B cell (primary cell): ENCODE data around the gene NHP2. TPM values are rescaled to one million over a fixed set of nuclear protein-coding genes. Genes with fewer than 3 reads are reported as not detected.

ENCODE experiments used
- ATAC-seq: fragments of 200-7000 bp; cut with Tn5 transposase; one replicate; pipeline ENCODE4 v1.10.0; 2021; ENCODE audit warnings: low read depth, mild to moderate bottlenecking, moderate number of reproducible peaks, moderate library complexity
- CTCF ChIA-PET: fragments of 350-600 bp; sonication (Branson Sonifier 250); formaldehyde crosslinking; loops from one replicate; lab custom pipeline; 2021; ENCODE audit warnings: antibody characterized with exemption, inconsistent platforms; lab: Charles Lee
- POLR2A ChIA-PET: fragments of 350-600 bp; sonication (Branson Sonifier 250); formaldehyde crosslinking; loops from one replicate; lab custom pipeline; 2021; ENCODE audit warnings: antibody characterized with exemption; lab: Charles Lee
- DNase-seq: peaks from one replicate; pipeline ENCODE4 v3.0.0; 2013
- H2AFZ ChIP-seq: 2 replicates; pipeline ENCODE4 v1.6.1; 2012; ENCODE audit warnings: mild to moderate bottlenecking, low read depth, low read length; ENCODE audit not compliant: insufficient read depth, poor library complexity, severe bottlenecking
- H3K27ac ChIP-seq, 2 donors: 1 replicate in 1 of 2; 2 replicates in 1 of 2; pipeline ENCODE4 v1.5.1; 2012 to 2013; ENCODE audit warnings: low read length in 2 of 2, mild to moderate bottlenecking in 2 of 2, moderate library complexity in 1 of 2
- H3K27me3 ChIP-seq, 4 experiments: fragments of 200-600 bp in 1 of 4; sonication (generic) in 1 of 4; replicated peaks in 1 of 4; 1 replicate in 2 of 4; 2 replicates in 2 of 4; pipeline versions ENCODE4 v1.6.1 to v1.7.0; 2013 to 2016; ENCODE audit warnings: low read length in 3 of 4, mild to moderate bottlenecking in 2 of 4, mixed read lengths in 1 of 4, moderate library complexity in 1 of 4; ENCODE audit not compliant: insufficient read depth in 4 of 4, control insufficient read depth in 3 of 4; ENCODE audit errors: control extremely low read depth in 1 of 4
- H3K36me3 ChIP-seq, 2 experiments: replicated peaks in 1 of 2; 1 replicate in 1 of 2; 2 replicates in 1 of 2; pipeline versions ENCODE4 v1.6.1 to v1.7.1; 2013; ENCODE audit warnings: low read length in 1 of 2; ENCODE audit not compliant: insufficient read depth in 2 of 2, control insufficient read depth in 1 of 2; ENCODE audit errors: control extremely low read depth in 1 of 2, extremely low read depth in 1 of 2
- H3K4me1 ChIP-seq, 2 donors: fragments of 200-600 bp in 1 of 2; sonication (generic) in 1 of 2; 1 replicate in 1 of 2; 2 replicates in 1 of 2; pipeline versions ENCODE4 v1.5.1 to v1.6.1; 2013 to 2017; ENCODE audit warnings: low read length in 2 of 2; ENCODE audit not compliant: control insufficient read depth in 2 of 2, insufficient read depth in 2 of 2
- H3K4me2 ChIP-seq: replicated peaks from 2 replicates; pipeline ENCODE3; 2012; ENCODE audit warnings: mild to moderate bottlenecking, low read depth, low read length; ENCODE audit not compliant: poor library complexity, severe bottlenecking
- H3K4me3 ChIP-seq, 5 experiments: fragments of 200-600 bp in 1 of 5; sonication (generic) in 1 of 5; 1 replicate in 3 of 5; 2 replicates in 2 of 5; pipeline versions ENCODE4 v1.5.1 to v1.7.0; 2011 to 2016; ENCODE audit warnings: low read length in 4 of 5, mild to moderate bottlenecking in 4 of 5, low read depth in 2 of 5, control low read depth in 1 of 5, moderate library complexity in 1 of 5; ENCODE audit not compliant: insufficient read depth in 1 of 5; ENCODE audit errors: control extremely low read depth in 1 of 5, extremely low read depth in 1 of 5
- H3K79me2 ChIP-seq: fragments of 200-600 bp; sonication (generic); one replicate; pipeline ENCODE4 v1.6.0; 2016; ENCODE audit warnings: low read length; ENCODE audit not compliant: control insufficient read depth, insufficient read depth
- H3K9ac ChIP-seq: fragments of 200-600 bp; sonication (generic); 2 replicates; pipeline ENCODE4 v1.6.1; 2017; ENCODE audit warnings: mild to moderate bottlenecking, low read length, moderate library complexity
- H3K9me3 ChIP-seq, 3 donors: one replicate each; pipeline versions ENCODE4 v1.6.1 to v1.7.1; 2013; ENCODE audit warnings: low read length in 2 of 3; ENCODE audit not compliant: control insufficient read depth in 2 of 3, insufficient read depth in 1 of 3; ENCODE audit errors: control extremely low read depth in 1 of 3
- H4K20me1 ChIP-seq: 2 replicates; pipeline ENCODE4 v1.6.0; 2012; ENCODE audit warnings: mild to moderate bottlenecking, low read length; ENCODE audit not compliant: insufficient read depth, control insufficient read depth, poor library complexity, severe bottlenecking
- H3K27ac Mint-ChIP-seq: one replicate; pipeline ENCODE4 v1.8.0; 2021; ENCODE audit warnings: mixed read lengths
- H3K27me3 Mint-ChIP-seq: one replicate; pipeline ENCODE4 v1.8.0; 2021; ENCODE audit warnings: mixed read lengths
- H3K4me1 Mint-ChIP-seq: one replicate; pipeline ENCODE4 v1.8.0; 2021; ENCODE audit warnings: mixed read lengths
- H3K4me3 Mint-ChIP-seq: one replicate; pipeline ENCODE4 v1.8.0; 2021; ENCODE audit warnings: mixed read lengths
- H3K9me3 Mint-ChIP-seq: one replicate; pipeline ENCODE4 v1.8.0; 2022; ENCODE audit warnings: mixed read lengths; ENCODE audit not compliant: insufficient read depth
- CTCF ChIP-seq: fragments of 200-600 bp; IDR thresholded peaks from one replicate; pipeline ENCODE4 v1.8.0; 2022; ENCODE audit warnings: antibody characterized with exemption, mild to moderate bottlenecking
- EZH2 ChIP-seq: IDR thresholded peaks from 2 replicates; pipeline ENCODE4 v1.6.1; 2012; ENCODE audit warnings: borderline replicate concordance, low read depth, mild to moderate bottlenecking, moderate library complexity, low read length; ENCODE audit not compliant: insufficient read depth, poor library complexity, severe bottlenecking
- WGBS: methylation state at CpG from one replicate; pipeline ENCODE4 v1.1.5; 2013; ENCODE audit warnings: missing lambda C conversion rate; ENCODE audit not compliant: insufficient coverage; 5-methylcytosine and 5-hydroxymethylcytosine counted together
- intact Hi-C: fragments of 100-400 bp; cut with micrococcal nuclease; formaldehyde crosslinking; loops from one replicate; pipeline ENCODE4 v1.10.0; 2022
- polyA plus RNA-seq: library from polyadenylated mRNA; depleted of rRNA; stranded (reverse); fragments of >200 nt; gene quantifications from 2 replicates; pipeline ENCODE4 v1.2.3, GENCODE V29; 2012
- total RNA-seq, 2 donors: library from RNA; stranded (reverse); fragments of 120-200 nt in 1 of 2; gene quantifications; 1 replicate in 1 of 2; 2 replicates in 1 of 2; pipeline versions ENCODE4 v1.2.3 to v1.2.4, GENCODE V29; 2013 to 2022

NHP2 gene
- total and polyA plus RNA-seq, 2 donors (not counting 1 experiment from before 2014, with no cell fraction given) = 66.0 to 99.8 TPM

GRCh38 chr5:178177569-178177968 lies 23.9 kb upstream of the NHP2 start:
- 89% methylated on average over 8 of the region's 8 CpGs for WGBS
- H3K27me3 Mint-ChIP-seq = peaks cover 19% of the 10 kb centered on the region
- no peak overlapping the region for H3K4me2 ChIP-seq
- H4K20me1 ChIP-seq = no peaks in the 10 kb centered on the region
- ATAC-seq (no peak), DNase-seq (no peak)
- no peaks in the 10 kb centered on the region for H3K4me1 ChIP-seq
- H3K27me3 ChIP-seq = peaks cover 0 to 6% (median 2%) of the 10 kb centered on the region in 4 experiments
- no peak overlapping the region for H3K27ac Mint-ChIP-seq
- ChIA-PET POLR2A (no interaction called here), CTCF (no interaction called here)
- H3K27ac ChIP-seq = no peak overlapping the region
- H3K4me3 Mint-ChIP-seq = no peak overlapping the region
- intact Hi-C loops = no loop called here
- H2AFZ ChIP-seq = no peak overlapping the region
- H3K9me3 Mint-ChIP-seq = no peaks in the 10 kb centered on the region
- H3K4me3 ChIP-seq = no peak overlapping the region
- no peak overlapping the region for H3K9ac ChIP-seq
- H3K79me2 ChIP-seq = no peaks in the 10 kb centered on the region
- H3K9me3 ChIP-seq = no peaks in the 10 kb centered on the region
- H3K4me1 Mint-ChIP-seq = peaks cover 7% of the 10 kb centered on the region
- TF ChIP-seq CTCF (no peak), EZH2 (no peak)
- no peaks in the 10 kb centered on the region for H3K36me3 ChIP-seq

GRCh38 chr5:178176791-178177190 lies 23.1 kb upstream of the NHP2 start:
- Mint-ChIP-seq H3K27me3 (peaks cover 19% of the 10 kb centered on the region), H3K4me3 (no peak overlapping the region), H3K4me1 (no peaks in the 10 kb centered on the region), H3K27ac (no peak overlapping the region), H3K9me3 (no peaks in the 10 kb centered on the region)
- Histone ChIP-seq H2AFZ (no peak overlapping the region), H3K36me3 (no peaks in the 10 kb centered on the region), H3K9ac (no peak overlapping the region), H3K4me3 (no peak overlapping the region), H3K27ac (no peak overlapping the region), H3K27me3 (peaks cover 0 to 6% (median 2%) of the 10 kb centered on the region in 4 experiments), H3K9me3 (no peaks in the 10 kb centered on the region), H3K4me2 (no peak overlapping the region), H3K4me1 (no peaks in the 10 kb centered on the region), H4K20me1 (no peaks in the 10 kb centered on the region), H3K79me2 (no peaks in the 10 kb centered on the region)
- TF ChIP-seq EZH2 (no peak), CTCF (no peak)
- ATAC-seq (no peak), DNase-seq (no peak)
- intact Hi-C loops = no loop called here
- 32% methylated on average over 3 of the region's 6 CpGs for WGBS
- ChIA-PET POLR2A (no interaction called here), CTCF (interaction anchor here (1.3 kb wide), 1 partner anchor 101 kb away, joined by 4 read pairs; no protein-coding TSS in a partner anchor)
